Measurements from ENCODE around the gene ATP11C. TPM values are rescaled to one million over a fixed set of nuclear protein-coding genes. Genes with fewer than 3 reads are reported as not detected.

The ATP11C gene
- total RNA-seq, 4 donors from 2014 or later = 5.9 to 24.4 (median 14.9) TPM

GRCh38 chrX:139881572-139881971, 51.3 kb downstream of the ATP11C start:
- Histone ChIP-seq H3K27ac (peak overlapping the region in 1 of 4 donors; percentile 13), H3K9me3 (no peaks in the 10 kb centered on the region), H3K4me3 (no peak overlapping the region), H3K27me3 (no peaks in the 10 kb centered on the region), H3K4me1 (peaks cover 0 to 5% (median 0%) of the 10 kb centered on the region in 3 donors), H3K36me3 (no peaks in the 10 kb centered on the region)
- DNase-seq = no peak
- TF ChIP-seq CTCF (IDR thresholded peaks at IDR 0.05) = no peak
- TF ChIP-seq POLR2A (IDR thresholded peaks at IDR 0.05) = no peak
- intact Hi-C loops (cut with DNase I) = no loop called here
- WGBS, 2 donors = 55 to 64% methylated on average over 1 of the region's 1 CpG

GRCh38 chrX:139881130-139881529, 51.7 kb downstream of the ATP11C start:
- Histone ChIP-seq H3K27me3 (no peaks in the 10 kb centered on the region), H3K4me3 (no peak overlapping the region), H3K36me3 (no peaks in the 10 kb centered on the region), H3K4me1 (peaks cover 0 to 5% (median 0%) of the 10 kb centered on the region in 3 donors), H3K9me3 (no peaks in the 10 kb centered on the region), H3K27ac (peak overlapping the region in 1 of 4 donors; percentile 6)
- 53 to 77% methylated on average over 3 to 4 of the region's 4 CpGs for WGBS, 2 donors
- intact Hi-C loops (cut with DNase I) = no loop called here
- TF ChIP-seq POLR2A (IDR thresholded peaks at IDR 0.05) (no peak), CTCF (IDR thresholded peaks at IDR 0.05) (no peak)
- no peak for DNase-seq

GRCh38 chrX:139877710-139878414, 55.0 kb downstream of the ATP11C start:
- Histone ChIP-seq H3K4me1 (peaks cover 0 to 5% (median 0%) of the 10 kb centered on the region in 3 donors), H3K4me3 (no peak overlapping the region), H3K27ac (no peak overlapping the region), H3K9me3 (no peaks in the 10 kb centered on the region), H3K27me3 (no peaks in the 10 kb centered on the region), H3K36me3 (no peaks in the 10 kb centered on the region)
- DNase-seq = no peak
- TF ChIP-seq POLR2A (IDR thresholded peaks at IDR 0.05) (no peak), CTCF (IDR thresholded peaks at IDR 0.05) (no peak)
- intact Hi-C loops (cut with DNase I) = no loop called here
- 54 to 62% methylated on average over 11 of the region's 11 CpGs for WGBS, 2 donors

GRCh38 chrX:139875841-139876240, 57.0 kb downstream of the ATP11C start:
- no peaks in the 10 kb centered on the region for H3K36me3 ChIP-seq
- TF ChIP-seq POLR2A (IDR thresholded peaks at IDR 0.05) (no peak), CTCF (IDR thresholded peaks at IDR 0.05) (no peak)
- H3K4me3 ChIP-seq = no peak overlapping the region
- H3K4me1 ChIP-seq = peaks cover 0 to 5% (median 0%) of the 10 kb centered on the region in 3 donors
- no peak for DNase-seq
- no peaks in the 10 kb centered on the region for H3K27me3 ChIP-seq
- H3K9me3 ChIP-seq = no peaks in the 10 kb centered on the region
- no peak overlapping the region for H3K27ac ChIP-seq
- intact Hi-C loops (cut with DNase I) = no loop called here
- WGBS, 2 donors = 22 to 43% methylated on average over 2 of the region's 2 CpGs

GRCh38 chrX:139869796-139870195, 63.1 kb downstream of the ATP11C start:
- no peaks in the 10 kb centered on the region for H3K27me3 ChIP-seq
- H3K4me1 ChIP-seq = no peaks in the 10 kb centered on the region
- intact Hi-C loops (cut with DNase I) = no loop called here
- TF ChIP-seq CTCF (IDR thresholded peaks at IDR 0.05) (no peak), POLR2A (IDR thresholded peaks at IDR 0.05) (no peak)
- no peak overlapping the region for H3K27ac ChIP-seq
- WGBS, 2 donors = 25 to 77% methylated on average over 1 of the region's 1 CpG
- no peak for DNase-seq
- no peaks in the 10 kb centered on the region for H3K9me3 ChIP-seq
- no peaks in the 10 kb centered on the region for H3K36me3 ChIP-seq
- no peak overlapping the region for H3K4me3 ChIP-seq
